Fibroblast of gingiva (primary cell): ENCODE data around the gene DEK.
"Not testable (repeated sequence)": the region's sequence is repeated elsewhere in the genome, so short reads cannot be mapped to it uniquely, and the experiment has no call there.

Source experiments
- DNase-seq: peaks from one replicate; pipeline ENCODE4 v3.0.0-alpha.2; 2011; ENCODE audit warnings: low read depth

DEK gene

DNA sequence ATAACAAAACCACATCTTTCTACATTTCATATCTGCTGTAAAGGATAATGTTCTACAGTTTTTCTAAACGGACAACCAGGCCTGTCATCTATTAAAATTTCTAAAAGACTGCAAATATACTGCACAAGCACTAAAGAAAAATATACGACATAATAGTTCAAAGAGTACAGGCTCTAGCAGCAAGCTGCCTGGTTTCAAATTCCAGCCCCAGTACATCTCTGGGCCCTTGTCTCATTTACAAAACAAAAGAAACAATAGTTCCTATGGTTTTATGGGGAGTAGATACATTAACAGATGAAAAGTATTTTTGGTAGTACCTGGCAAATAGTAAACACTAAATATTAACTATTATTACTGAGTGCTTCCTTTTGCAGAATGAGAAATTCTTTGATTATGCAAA is 24.1 kb downstream of the DEK start:
- DNase-seq = no peak

DNA sequence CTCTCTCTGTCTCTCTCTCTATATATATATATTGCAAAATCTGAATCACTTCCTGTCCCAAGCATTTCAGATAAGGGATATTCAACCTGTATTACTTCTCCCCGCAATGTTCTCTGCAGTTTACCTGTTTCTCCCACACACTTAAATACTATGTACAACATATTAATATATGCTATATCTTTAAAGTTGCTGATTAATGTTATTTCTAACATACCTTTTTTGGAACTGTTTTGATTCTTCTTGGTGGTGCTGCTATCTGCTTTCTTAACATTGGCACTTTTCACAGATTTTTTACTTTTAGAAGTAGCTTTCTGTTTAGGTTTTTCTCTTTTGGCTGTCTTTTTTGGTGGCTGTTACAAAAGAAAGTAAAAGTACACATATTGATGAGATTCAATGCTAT is 27.2 kb downstream of the DEK start:
- no peak for DNase-seq

DNA sequence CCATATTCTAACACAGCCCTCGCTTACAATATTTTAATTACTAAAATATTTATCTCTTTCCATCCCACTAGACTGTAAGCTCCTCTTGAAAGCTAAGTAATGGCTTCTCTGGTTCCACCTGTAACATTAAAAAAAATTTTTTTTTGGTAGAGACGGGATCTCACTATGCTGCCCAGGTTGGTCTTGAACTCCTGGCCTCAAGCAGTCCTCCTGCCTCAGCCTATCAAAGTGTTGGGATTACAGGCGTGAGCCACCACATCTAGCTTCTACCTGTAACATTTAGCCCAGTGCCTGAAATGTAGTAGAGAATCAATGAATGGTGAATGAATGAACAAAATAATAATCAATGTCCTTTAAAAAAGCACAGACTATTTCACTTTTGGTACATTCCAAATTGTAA is 28.8 kb downstream of the DEK start:
- DNase-seq = no peak

DNA sequence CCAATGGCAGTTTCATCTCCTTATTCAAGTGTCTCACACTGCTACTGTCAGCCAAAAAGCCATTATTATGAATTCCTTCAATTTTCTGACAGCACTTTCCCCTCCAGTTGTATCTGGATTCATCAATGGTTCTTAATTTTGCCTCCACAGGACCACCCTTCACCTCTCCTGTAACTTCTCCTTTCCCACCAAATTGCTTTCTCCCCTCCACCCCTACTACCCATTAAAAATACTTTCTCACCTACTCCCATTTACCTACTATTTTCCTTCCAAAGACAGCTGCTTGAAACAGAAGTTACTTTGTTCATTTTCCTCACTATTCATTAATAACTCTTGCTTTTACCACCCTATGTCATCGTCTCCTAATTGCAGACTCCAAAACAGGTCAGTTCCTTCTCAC is 29.8 kb downstream of the DEK start:
- no peak for DNase-seq

GRCh38 chr6:18233770-18234169 is 30.6 kb downstream of the DEK start:
- DNase-seq = not testable (repeated sequence)

GRCh38 chr6:18231856-18232255 is 32.5 kb downstream of the DEK start:
- not testable (repeated sequence) for DNase-seq

- not testable (repeated sequence) for DNase-seq
Measured at GRCh38 chr6:18228590-18228989, 35.7 kb downstream of the DEK start.

GRCh38 chr6:18227166-18227565 is 37.2 kb downstream of the DEK start:
- DNase-seq = not testable (repeated sequence)

- peak; percentile 89 for DNase-seq
Measured at GRCh38 chr6:18226451-18227105, 37.8 kb downstream of the DEK start.

- DNase-seq = no peak
Measured at GRCh38 chr6:18221288-18221615, 43.1 kb downstream of the DEK start.

DNA sequence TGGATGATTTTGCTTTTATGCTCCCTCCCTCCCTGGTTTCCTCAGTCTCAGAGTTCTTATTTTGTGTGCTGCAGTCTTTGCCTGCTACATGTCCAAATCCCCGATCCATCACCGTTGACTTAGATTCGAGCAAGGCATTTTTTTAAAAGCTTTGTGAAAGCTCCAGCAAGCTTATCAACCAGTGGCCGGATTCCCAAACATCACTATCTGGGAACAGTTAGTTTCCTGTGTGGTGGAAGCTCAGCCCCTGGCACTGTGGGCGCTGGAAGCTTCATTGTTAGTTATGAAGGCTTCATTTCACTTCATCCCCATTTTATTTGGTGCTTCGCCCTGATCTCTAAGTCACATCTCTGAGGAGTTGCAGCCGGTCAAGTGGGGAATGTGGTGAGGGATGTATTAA is 44.7 kb downstream of the DEK start:
- DNase-seq = no peak

DNA sequence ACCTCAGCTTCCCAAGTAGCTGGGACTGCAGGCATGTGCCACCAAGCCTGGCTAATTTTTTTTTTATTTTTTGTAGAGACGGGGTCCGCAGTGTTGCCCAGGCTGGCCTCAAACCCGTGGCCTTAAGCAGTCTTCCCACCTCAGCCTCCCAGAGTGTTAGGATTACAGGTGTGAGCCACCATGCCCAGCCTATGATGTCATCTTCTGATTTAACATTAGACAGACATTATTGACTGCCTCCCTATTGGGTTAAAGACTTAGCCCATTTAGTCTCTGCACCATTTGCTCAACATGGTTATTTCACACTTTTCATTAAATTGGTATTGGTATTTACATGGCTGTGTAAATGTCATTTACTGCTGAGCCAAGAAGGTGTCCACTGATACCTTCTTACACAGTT is 46.1 kb downstream of the DEK start:
- no peak for DNase-seq

- peak; percentile 59 for DNase-seq
Measured at GRCh38 chr6:18216411-18216810, 47.9 kb downstream of the DEK start.

- DNase-seq = no peak
Measured at GRCh38 chr6:18215436-18215835, 48.9 kb downstream of the DEK start.

DNA sequence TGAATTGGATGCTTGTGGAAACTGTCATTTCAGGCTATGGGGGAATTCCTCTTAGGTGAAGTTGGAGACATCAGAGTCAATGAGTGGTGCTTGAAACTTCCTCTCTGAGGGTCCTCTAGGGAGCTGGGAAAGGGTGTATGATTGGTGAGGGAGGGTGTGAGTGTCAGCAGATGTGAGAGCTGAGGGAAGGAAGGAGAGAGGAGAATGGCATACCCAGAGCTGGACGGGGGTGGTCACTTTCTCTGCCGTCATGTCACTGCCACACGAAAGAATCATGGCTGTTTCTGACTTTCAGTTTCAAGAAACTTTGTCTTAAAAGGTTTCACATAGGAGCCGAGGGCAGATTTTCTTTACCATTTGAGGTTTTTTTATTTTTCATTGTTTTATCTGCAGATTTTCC is 50.3 kb downstream of the DEK start:
- DNase-seq = no peak

DNA sequence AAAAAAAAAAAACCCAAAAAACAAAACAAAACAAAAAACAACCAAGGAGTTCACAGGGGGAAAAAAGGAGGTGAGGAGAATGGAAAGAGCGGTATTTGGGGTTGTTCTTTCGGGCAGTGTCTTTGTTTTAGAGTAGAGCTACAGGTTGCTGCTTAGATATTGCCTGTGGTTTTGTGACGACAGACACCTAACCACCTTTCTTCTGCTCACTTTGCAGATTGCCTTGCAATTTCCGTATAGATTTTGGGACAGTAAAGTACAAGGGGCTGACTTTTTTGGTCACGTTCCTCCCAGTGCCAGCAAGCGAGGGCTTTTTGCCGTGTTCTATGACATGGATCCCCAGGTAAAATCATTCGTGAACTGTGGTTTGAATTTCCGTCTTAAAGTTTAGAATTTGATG is 50.9 kb downstream of the DEK start:
- DNase-seq = no peak

DNA sequence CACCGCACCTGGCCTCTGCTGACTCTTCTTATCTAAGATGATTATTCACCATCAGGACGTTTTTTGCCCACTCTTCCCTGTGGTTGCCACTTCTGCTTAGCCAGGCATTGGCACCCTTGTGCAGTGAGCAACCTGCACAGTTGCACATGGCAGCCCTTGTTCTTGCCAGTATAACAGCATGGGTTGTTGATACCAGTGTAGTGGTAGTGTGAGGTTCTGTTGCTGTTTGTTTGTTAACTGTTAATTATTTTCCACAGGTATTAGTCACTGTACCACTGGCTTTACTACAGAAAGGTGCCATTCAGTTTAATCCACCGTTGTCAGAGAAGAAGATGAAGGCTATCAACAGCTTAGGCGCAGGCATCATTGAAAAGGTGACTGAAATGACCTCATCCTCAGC is 52.1 kb downstream of the DEK start:
- DNase-seq = no peak

DNA sequence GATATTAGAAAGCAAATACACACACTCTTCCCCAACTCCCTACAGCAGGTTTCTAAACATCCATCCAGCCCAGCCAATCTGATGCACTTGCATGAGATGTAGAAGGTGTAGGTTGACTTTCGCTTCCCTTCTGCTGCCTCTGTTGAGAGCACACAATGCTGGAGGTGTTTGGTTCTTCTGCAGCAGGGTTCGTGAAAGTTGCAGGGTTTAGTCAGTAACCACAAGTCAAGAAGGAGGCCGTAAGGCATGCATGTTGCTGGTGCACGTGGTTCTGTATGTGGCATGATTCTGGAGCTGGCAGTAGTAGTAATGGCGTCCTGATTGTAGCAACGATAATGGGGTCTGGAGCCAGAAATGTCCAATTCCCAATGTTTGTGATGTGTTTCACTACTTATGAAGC is 53.0 kb downstream of the DEK start:
- DNase-seq = no peak

- no peak for DNase-seq
Measured at GRCh38 chr6:18210707-18211106, 53.6 kb downstream of the DEK start.

GRCh38 chr6:18209539-18210197 is 54.7 kb downstream of the DEK start:
- DNase-seq = no peak

DNA sequence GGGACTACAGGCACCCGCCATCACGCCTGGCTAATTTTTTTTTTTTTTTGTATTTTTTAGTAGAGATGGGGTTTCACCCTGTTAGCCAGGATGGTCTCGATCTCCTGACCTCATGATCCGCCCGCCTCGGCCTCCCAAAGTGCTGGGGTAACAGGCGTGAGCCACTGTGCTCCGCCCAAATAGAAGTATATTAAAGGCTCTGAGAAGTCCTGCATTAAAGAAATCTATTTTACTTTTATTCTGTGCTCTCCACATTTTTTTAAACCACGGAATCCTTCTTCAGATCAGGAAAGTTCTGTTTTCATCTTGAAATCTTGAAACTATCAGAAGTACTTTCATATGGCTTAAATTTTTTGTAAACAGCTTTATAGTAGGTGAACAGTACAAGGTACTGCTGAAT is 55.6 kb downstream of the DEK start:
- not testable (repeated sequence) for DNase-seq

- DNase-seq = no peak
Measured at GRCh38 chr6:18207949-18208348, 56.4 kb downstream of the DEK start.

- DNase-seq = no peak
Measured at GRCh38 chr6:18207438-18207837, 56.9 kb downstream of the DEK start.

DNA sequence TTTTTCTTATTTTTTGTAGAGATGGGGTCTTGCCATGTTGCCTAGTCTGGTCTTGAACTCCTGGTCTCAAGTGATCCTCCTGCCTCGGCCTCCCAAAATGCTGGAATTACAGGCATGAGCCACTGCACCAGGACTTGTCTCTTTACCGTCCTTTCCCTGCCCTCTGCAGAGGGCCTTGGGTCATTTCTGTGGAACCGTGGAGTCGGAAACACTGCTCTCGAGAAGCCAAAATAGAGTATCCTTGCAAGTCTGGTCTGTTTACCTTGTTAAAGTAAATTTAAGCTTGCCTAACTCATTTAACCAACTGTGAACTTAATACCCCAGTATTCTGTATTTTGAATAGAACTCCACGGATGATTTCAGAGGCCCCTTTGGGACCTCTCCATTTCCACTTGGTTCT is 57.7 kb downstream of the DEK start:
- DNase-seq = no peak
